LNCAP (cell line): Measurements from ENCODE around the gene RABEP2.

Experiments
- TF ChIP-seq, protein P1 (sequence below): fragments of 450-650 bp; IDR thresholded peaks from 2 replicates; pipeline ENCODE4 v1.5.1; 2017; ENCODE audit warnings: mild to moderate bottlenecking

RABEP2 gene

DNA sequence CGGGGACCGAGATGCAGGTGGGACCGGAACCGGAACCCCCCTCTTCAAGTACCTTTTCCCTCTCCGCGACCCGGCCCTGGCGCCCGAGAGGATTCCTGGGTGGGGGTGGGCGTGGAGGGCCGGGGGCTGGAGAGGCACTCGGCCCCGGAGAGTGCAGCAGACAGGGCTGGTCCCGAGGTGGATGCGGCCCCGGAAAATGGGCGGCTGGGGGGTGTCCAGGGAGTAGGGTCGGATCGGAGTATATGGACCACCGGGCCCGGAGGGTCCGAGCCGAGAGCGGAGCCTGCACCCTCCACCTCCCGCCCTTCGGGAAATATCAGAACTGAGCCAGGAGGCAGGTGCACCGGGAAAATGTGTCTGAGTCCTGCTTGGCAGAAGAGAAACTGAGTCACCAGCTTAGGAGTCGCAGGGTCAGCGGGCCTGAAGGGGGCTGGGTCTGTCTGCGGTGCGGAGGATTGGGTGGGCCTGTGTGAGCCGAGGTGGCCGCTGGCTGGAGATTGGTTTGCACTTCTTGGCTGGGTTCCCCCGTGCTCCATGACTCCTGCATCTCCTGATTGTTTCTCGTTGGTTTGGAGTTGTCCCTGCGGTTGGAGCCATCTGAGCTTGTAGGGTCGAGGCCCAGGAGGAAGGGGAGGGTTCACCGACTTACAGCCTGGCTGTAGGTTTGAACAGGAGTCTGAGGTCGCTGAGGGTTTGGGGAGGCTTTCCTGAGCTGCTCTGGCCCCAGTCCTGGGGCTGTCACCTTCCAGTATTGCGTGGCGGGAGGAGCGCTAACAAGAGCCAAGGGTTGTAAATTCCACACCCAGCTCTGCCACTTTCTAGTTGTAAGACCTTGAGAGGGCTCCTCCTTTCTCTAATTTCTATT is 60.9 kb downstream of the RABEP2 start:
- TF ChIP-seq, protein P1, sequence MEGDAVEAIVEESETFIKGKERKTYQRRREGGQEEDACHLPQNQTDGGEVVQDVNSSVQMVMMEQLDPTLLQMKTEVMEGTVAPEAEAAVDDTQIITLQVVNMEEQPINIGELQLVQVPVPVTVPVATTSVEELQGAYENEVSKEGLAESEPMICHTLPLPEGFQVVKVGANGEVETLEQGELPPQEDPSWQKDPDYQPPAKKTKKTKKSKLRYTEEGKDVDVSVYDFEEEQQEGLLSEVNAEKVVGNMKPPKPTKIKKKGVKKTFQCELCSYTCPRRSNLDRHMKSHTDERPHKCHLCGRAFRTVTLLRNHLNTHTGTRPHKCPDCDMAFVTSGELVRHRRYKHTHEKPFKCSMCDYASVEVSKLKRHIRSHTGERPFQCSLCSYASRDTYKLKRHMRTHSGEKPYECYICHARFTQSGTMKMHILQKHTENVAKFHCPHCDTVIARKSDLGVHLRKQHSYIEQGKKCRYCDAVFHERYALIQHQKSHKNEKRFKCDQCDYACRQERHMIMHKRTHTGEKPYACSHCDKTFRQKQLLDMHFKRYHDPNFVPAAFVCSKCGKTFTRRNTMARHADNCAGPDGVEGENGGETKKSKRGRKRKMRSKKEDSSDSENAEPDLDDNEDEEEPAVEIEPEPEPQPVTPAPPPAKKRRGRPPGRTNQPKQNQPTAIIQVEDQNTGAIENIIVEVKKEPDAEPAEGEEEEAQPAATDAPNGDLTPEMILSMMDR = no peak

DNA sequence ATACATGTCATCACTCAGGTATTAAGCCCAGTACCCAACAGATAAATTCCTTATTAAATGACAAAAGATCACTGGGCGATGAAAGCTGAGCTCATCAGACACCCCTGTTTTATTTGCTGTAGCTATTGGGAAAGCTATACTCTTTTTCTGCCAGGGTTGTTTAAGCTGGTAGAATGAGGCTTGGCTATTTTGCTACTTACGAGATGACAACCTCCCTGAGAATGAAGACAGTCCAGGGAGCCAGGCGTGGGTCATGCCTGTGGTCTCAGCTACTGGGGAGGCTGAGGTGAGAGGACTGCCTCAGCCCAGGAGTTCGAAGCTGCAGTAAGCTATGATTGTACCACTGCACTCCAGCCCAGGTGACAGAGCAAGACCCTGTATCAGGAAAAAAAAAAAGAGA is 65.7 kb downstream of the RABEP2 start:
- TF ChIP-seq, protein P1 = no peak

DNA sequence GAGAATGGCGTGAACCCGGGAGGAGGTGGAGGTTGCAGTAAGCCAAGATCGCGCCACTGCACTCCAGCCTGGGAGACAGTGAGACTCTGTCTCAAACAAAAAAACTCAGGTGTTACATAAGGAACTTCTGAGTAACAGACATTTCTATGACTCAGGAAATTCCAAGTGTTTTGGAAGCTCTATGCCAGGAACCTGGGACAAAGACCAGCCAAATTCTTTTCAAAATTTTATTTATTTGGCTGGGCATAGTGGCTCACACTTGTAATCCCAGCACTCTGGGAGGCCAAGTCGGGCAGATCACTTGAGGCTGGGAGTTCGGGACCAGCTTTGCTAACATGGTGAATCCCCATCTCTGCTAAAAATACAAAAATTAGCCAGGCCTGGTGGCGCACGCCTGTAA is 66.6 kb downstream of the RABEP2 start:
- TF ChIP-seq, protein P1 = no peak
